Naive thymus-derived CD4-positive, alpha-beta T cell (primary cell): Measurements from ENCODE around the gene SSC5D. TPM values are rescaled to one million over a fixed set of nuclear protein-coding genes. Genes with fewer than 3 reads are reported as not detected.

Experiments
- ATAC-seq: fragments of 150-1000 bp; cut with Tn5 transposase; 2 replicates; pipeline ENCODE4 v1.10.0; 2021; ENCODE audit warnings: mild to moderate bottlenecking, moderate library complexity
- CTCF ChIA-PET: fragments of 350-600 bp; sonication (Branson Sonifier 250); formaldehyde crosslinking; loops from one replicate; lab custom pipeline; 2021; ENCODE audit warnings: antibody characterized with exemption; lab: Charles Lee
- POLR2A ChIA-PET: fragments of 350-600 bp; sonication (Branson Sonifier 250); formaldehyde crosslinking; loops from one replicate; lab custom pipeline; 2021; ENCODE audit warnings: antibody characterized with exemption, inconsistent platforms; lab: Charles Lee
- DNase-seq, 9 donors: peaks; one replicate each; pipeline versions ENCODE4 v3.0.0 to v3.0.0-alpha.2; 2020 to 2022; ENCODE audit warnings: mixed read lengths in 1 of 9
- H3K27ac ChIP-seq: one replicate; pipeline ENCODE4 v1.7.0; 2013; ENCODE audit warnings: mild to moderate bottlenecking, low read depth, low read length, moderate library complexity
- H3K27me3 ChIP-seq, 2 donors: one replicate each; pipeline ENCODE4 v1.7.0; 2013; ENCODE audit warnings: low read length in 2 of 2, mild to moderate bottlenecking in 2 of 2, moderate library complexity in 2 of 2; ENCODE audit not compliant: control insufficient read depth in 2 of 2, insufficient read depth in 2 of 2
- H3K36me3 ChIP-seq, 3 experiments: 1 replicate in 2 of 3; 2 replicates in 1 of 3; pipeline ENCODE4 v1.7.0; 2013; ENCODE audit warnings: low read length in 3 of 3, mild to moderate bottlenecking in 3 of 3, moderate library complexity in 1 of 3; ENCODE audit not compliant: insufficient read depth in 3 of 3, control insufficient read depth in 2 of 3
- H3K4me1 ChIP-seq, 2 donors: one replicate each; pipeline ENCODE4 v1.7.0; 2013; ENCODE audit warnings: low read length in 2 of 2, mild to moderate bottlenecking in 2 of 2, moderate library complexity in 1 of 2; ENCODE audit not compliant: control insufficient read depth in 2 of 2, insufficient read depth in 2 of 2
- H3K4me3 ChIP-seq: 2 replicates; pipeline ENCODE4 v1.7.0; 2013; ENCODE audit warnings: mild to moderate bottlenecking, low read length
- H3K9me3 ChIP-seq, 3 experiments: 1 replicate in 2 of 3; 2 replicates in 1 of 3; pipeline ENCODE4 v1.7.0; 2013; ENCODE audit warnings: low read length in 3 of 3; ENCODE audit not compliant: control insufficient read depth in 2 of 3
- H3K27ac Mint-ChIP-seq, 9 donors: one replicate each; pipeline ENCODE4 v1.8.0; 2020 to 2022; ENCODE audit warnings: mixed read lengths in 9 of 9, mild to moderate bottlenecking in 8 of 9, moderate library complexity in 5 of 9, inconsistent platforms in 2 of 9
- H3K27me3 Mint-ChIP-seq, 5 donors: one replicate each; pipeline ENCODE4 v1.8.0; 2021 to 2022; ENCODE audit warnings: mixed read lengths in 5 of 5, mild to moderate bottlenecking in 1 of 5
- H3K36me3 Mint-ChIP-seq, 5 donors: one replicate each; pipeline ENCODE4 v1.8.0; 2020 to 2022; ENCODE audit warnings: mixed read lengths in 5 of 5, mild to moderate bottlenecking in 3 of 5, inconsistent platforms in 1 of 5
- H3K4me1 Mint-ChIP-seq, 7 donors: one replicate each; pipeline ENCODE4 v1.8.0; 2020 to 2022; ENCODE audit warnings: mixed read lengths in 7 of 7, mild to moderate bottlenecking in 3 of 7, inconsistent platforms in 1 of 7
- H3K4me3 Mint-ChIP-seq, 10 donors: one replicate each; pipeline ENCODE4 v1.8.0; 2020 to 2022; ENCODE audit warnings: mild to moderate bottlenecking in 10 of 10, mixed read lengths in 10 of 10, moderate library complexity in 6 of 10, inconsistent platforms in 2 of 10
- H3K9me3 Mint-ChIP-seq, 11 donors: one replicate each; pipeline ENCODE4 v1.8.0; 2020 to 2022; ENCODE audit warnings: mixed read lengths in 11 of 11, mild to moderate bottlenecking in 4 of 11, inconsistent platforms in 1 of 11, moderate library complexity in 1 of 11
- intact Hi-C, 2 donors: fragments of 100-400 bp; cut with micrococcal nuclease; formaldehyde crosslinking; loops; one replicate each; pipeline ENCODE4 v1.15.1; 2023
- polyA plus RNA-seq, 2 donors: library from polyadenylated mRNA; unstranded; fragments of 300-500 nt; fragmentation: Illumina TruSeq; gene quantifications; one replicate each; pipeline ENCODE4 v1.2.3, GENCODE V29; 2021
- total RNA-seq, 6 experiments: library from RNA in 5 of 6; stranded (reverse) in 5 of 6; gene quantifications; 1 replicate in 5 of 6; 2 replicates in 1 of 6; pipeline ENCODE4 v1.2.3 and lab custom pipeline; 2021 to 2026

The SSC5D gene
- total and polyA plus RNA-seq, 7 experiments from 2014 or later = 0.21 to 0.48 (median 0.35) TPM; not detected in 2

DNA sequence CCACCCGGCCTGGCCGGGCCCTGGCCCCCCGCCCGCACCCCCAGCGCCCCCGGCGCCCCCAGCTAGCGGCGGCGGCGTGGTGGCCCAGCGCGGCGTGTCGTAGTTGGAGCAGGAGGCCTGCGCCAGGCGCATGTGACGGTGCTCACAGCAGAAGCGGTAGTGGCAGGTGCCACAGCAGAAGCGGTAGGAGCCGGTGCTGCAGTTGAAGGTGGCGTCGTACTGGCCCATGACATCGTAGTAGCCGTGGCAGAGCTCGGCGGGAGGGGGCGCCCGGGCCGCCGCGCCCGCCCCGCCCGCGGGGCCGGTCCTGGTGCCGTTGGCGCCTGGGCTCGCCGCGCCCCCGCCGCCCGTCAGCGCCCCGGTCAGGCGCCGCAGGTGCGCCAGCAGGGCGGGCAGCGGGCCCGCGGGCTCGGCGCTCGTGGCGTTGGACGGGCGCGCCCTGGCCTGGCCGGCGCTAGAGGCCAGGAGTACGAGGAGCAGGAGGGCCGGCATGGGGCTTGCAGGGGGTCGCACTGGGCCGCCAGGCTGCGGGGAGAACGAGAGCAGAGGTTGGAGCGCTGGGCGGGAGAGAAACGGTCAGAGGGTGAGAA is 45.8 kb upstream of the SSC5D start:
- H3K36me3 ChIP-seq = no peaks in the 10 kb centered on the region
- ATAC-seq (peak; percentile 67), DNase-seq (peak in 1 of 9 donors; percentile 18)
- peaks cover 0 to 19% (median 0%) of the 10 kb centered on the region in 5 donors for H3K36me3 Mint-ChIP-seq
- intact Hi-C loops = loop anchor here in 1 of 2 donors (10.0 kb wide), 1 partner anchor 278 kb away; the partner anchor contains the start of gene DNAAF3
- H3K4me3 ChIP-seq = no peak overlapping the region
- H3K27ac Mint-ChIP-seq = no peak overlapping the region
- H3K27ac ChIP-seq = no peak overlapping the region
- H3K27me3 Mint-ChIP-seq = peaks cover 51 to 68% (median 61%) of the 10 kb centered on the region in 5 donors
- H3K4me1 ChIP-seq = peaks cover 7 to 23% of the 10 kb centered on the region in 2 donors
- CTCF ChIA-PET = no interaction called here
- peaks cover 15 to 33% of the 10 kb centered on the region in 2 donors for H3K27me3 ChIP-seq
- POLR2A ChIA-PET = interaction anchor here (0.7 to 1.2 kb wide), 2 partner anchors 59 to 221 kb away, joined by 3 read pairs; partner anchors contain the start of gene TMEM238
- peak overlapping the region in 7 of 10 donors; percentile 39 to 83 (median 58) for H3K4me3 Mint-ChIP-seq
- H3K4me1 Mint-ChIP-seq = peaks cover 11 to 35% (median 26%) of the 10 kb centered on the region in 7 donors
- H3K9me3 Mint-ChIP-seq = peaks cover 0 to 6% (median 1%) of the 10 kb centered on the region in 11 donors
- H3K9me3 ChIP-seq = no peaks in the 10 kb centered on the region

DNA sequence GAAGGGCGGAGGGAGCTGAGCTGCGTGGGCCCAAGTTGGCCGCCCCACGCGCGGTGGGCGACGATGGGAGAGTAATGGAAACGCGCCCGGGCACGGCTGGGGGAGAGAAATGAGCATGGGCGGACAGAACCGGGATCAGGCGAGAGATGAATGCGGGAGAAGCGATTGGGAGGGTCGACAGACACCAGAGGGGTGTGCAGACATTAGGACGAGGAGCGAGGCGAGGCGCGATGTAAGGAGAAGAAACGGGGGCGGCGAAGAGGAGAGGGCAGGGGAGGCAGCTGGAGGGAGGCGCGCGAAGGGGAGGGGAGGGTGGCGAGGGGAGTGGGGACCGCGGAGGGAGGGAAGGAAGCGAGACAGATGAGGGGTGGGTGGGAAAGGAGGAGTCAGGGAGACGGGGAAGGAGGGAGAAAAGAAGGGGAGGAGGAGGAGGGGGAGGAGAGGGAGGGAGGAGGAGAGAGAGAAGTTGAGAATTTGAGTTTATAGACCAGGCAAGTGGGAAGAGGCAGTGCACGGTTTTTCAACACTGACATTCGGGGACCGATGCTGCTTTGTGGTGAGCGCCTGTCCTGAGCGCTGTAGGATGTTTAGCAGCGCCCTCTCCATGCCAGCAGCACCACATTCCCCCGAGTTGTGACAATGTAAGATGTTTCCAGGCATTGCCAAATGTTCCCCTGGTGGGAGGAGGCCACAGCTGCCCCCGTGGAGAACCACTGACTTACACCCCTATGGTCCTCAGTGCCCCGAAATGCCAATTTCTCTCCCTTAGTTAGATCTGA is 45.0 kb upstream of the SSC5D start, which contains the start of gene SHISA7:
Gene SHISA7 (minus strand): TSS at position 256 of the 779 bp plus-strand sequence. CDS start 437 bp downstream, outside the sequence.
- peaks cover 11 to 35% (median 26%) of the 10 kb centered on the region in 7 donors for H3K4me1 Mint-ChIP-seq
- peak within 1 kb of the TSS in 1 of 9 donors; percentile 13 for H3K27ac Mint-ChIP-seq
- ATAC-seq (no peak), DNase-seq (no peak)
- intact Hi-C loops = loop anchor here in 1 of 2 donors (10.0 kb wide), 1 partner anchor 278 kb away; the partner anchor contains the start of gene DNAAF3
- CTCF ChIA-PET = no interaction called here
- POLR2A ChIA-PET = interaction anchor here (0.7 kb wide), 1 partner anchor 221 kb away, joined by 3 read pairs; no protein-coding TSS in a partner anchor
- H3K27me3 ChIP-seq = peaks cover 15 to 33% of the 10 kb centered on the region in 2 donors
- H3K4me3 Mint-ChIP-seq = peak within 1 kb of the TSS in 9 of 10 donors; percentile 43 to 83 (median 67)
- peaks cover 0 to 6% (median 1%) of the 10 kb centered on the region in 11 donors for H3K9me3 Mint-ChIP-seq
- peaks cover 7 to 23% of the 10 kb centered on the region in 2 donors for H3K4me1 ChIP-seq
- peaks cover 51 to 67% (median 57%) of the 10 kb centered on the region in 5 donors for H3K27me3 Mint-ChIP-seq
- peaks cover 0 to 19% (median 0%) of the 10 kb centered on the region in 5 donors for H3K36me3 Mint-ChIP-seq
- no peaks in the 10 kb centered on the region for H3K9me3 ChIP-seq
- H3K4me3 ChIP-seq = no peak within 1 kb of the TSS
- H3K27ac ChIP-seq = no peak within 1 kb of the TSS
- no peaks in the 10 kb centered on the region for H3K36me3 ChIP-seq

DNA sequence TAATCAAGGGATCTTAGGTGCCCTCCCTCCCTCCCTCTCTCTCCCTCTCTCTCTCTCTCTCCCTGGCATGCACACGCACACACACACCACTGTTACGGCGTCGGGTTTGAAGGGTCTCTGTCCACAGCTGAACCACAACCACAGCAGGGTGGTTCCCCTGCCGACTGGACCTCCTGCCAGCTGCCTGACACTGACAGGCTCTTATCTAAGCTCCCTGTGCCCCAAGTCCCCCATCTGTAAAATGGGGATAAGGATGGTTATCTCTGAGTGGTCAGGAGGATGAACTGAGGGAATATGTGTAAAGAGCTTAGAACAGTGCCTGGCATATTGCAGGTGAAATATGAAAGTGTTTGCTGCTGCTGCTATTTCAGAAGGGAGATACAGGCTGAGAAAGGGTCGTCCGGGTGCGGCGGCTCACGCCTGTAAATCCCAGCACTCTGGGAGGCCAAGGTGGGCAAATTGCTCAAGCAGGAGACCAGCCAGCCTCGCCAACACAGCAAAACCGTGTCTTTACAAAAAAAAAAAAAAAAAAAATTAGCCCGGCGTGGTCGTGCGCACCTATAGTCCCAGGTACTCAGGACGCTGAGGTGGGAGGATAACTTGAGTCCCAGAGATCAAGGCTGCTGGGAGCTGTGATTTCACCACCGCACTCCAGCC is 44.3 kb upstream of the SSC5D start:
- peaks cover 0 to 17% (median 0%) of the 10 kb centered on the region in 5 donors for H3K36me3 Mint-ChIP-seq
- Histone ChIP-seq H3K36me3 (no peaks in the 10 kb centered on the region), H3K4me1 (peaks cover 7 to 23% of the 10 kb centered on the region in 2 donors), H3K27ac (no peak overlapping the region), H3K4me3 (no peak overlapping the region), H3K27me3 (peaks cover 14 to 27% of the 10 kb centered on the region in 2 donors), H3K9me3 (no peaks in the 10 kb centered on the region)
- peaks cover 47 to 64% (median 55%) of the 10 kb centered on the region in 5 donors for H3K27me3 Mint-ChIP-seq
- ChIA-PET CTCF (no interaction called here), POLR2A (no interaction called here)
- H3K4me1 Mint-ChIP-seq = peaks cover 11 to 35% (median 26%) of the 10 kb centered on the region in 7 donors
- H3K9me3 Mint-ChIP-seq = peaks cover 0 to 6% (median 1%) of the 10 kb centered on the region in 11 donors
- intact Hi-C loops = loop anchor here in 1 of 2 donors (10.0 kb wide), 1 partner anchor 279 kb away; the partner anchor contains the start of gene DNAAF3
- ATAC-seq = no peak
- peak overlapping the region in 7 of 10 donors; percentile 1 to 80 (median 58) for H3K4me3 Mint-ChIP-seq
- H3K27ac Mint-ChIP-seq = peak overlapping the region in 1 of 9 donors; percentile 89
- no peak for DNase-seq

DNA sequence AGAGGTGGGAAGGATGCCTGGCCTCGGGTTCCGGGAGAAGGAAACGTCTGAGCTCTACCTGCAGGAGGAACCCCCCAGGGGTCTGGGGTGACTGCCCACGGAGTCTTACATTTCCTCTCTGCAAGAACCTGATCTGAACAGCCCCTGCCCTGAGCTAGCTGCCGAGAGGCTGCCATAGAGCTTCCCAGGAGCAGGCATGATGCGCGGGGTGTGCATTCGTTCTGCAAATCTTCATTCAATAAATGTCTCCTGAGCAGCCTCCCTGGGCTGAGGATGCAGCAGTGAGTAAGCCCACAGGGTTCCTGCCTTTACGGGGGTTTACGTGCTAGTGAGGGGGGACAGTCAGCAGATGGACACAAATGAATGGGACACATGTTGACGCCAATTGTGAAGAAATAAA is 43.6 kb upstream of the SSC5D start:
- DNase-seq (no peak), ATAC-seq (no peak)
- Mint-ChIP-seq H3K36me3 (peaks cover 0 to 10% (median 0%) of the 10 kb centered on the region in 5 donors), H3K4me3 (peak overlapping the region in 1 of 10 donors; percentile 63), H3K9me3 (peaks cover 0 to 4% (median 0%) of the 10 kb centered on the region in 11 donors), H3K27me3 (peaks cover 40 to 57% (median 48%) of the 10 kb centered on the region in 5 donors), H3K27ac (no peak overlapping the region), H3K4me1 (peaks cover 11 to 34% (median 23%) of the 10 kb centered on the region in 7 donors)
- CTCF ChIA-PET = no interaction called here
- H3K4me3 ChIP-seq = no peak overlapping the region
- peaks cover 10 to 29% of the 10 kb centered on the region in 2 donors for H3K27me3 ChIP-seq
- no peak overlapping the region for H3K27ac ChIP-seq
- H3K9me3 ChIP-seq = no peaks in the 10 kb centered on the region
- H3K4me1 ChIP-seq = peaks cover 7 to 23% of the 10 kb centered on the region in 2 donors
- no peaks in the 10 kb centered on the region for H3K36me3 ChIP-seq
- intact Hi-C loops = loop anchor here in 1 of 2 donors (10.0 kb wide), 1 partner anchor 280 kb away; the partner anchor contains the start of gene DNAAF3
- POLR2A ChIA-PET = no interaction called here

DNA sequence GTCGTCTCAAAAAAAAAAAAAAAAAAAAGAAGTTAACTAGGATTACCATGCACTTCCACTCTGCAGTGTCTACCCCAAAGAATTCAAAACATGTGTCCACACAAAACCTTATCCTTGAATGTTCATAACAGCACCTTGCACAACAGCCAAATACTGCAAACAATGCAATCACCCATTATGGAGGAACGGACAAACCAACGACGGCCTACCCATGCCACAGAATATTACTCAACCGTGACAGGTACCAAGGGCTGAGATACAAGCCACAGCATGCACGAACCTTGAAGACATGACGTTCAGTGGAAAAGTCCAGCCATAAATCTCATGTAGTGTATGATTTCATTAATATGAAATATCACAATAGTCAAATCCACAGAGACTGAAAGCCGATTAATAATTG is 42.2 kb upstream of the SSC5D start:
- DNase-seq = no peak
- no peak for ATAC-seq
- intact Hi-C loops = loop anchor here in 1 of 2 donors (10.0 kb wide), 1 partner anchor 281 kb away; the partner anchor contains the start of gene DNAAF3
- no peaks in the 10 kb centered on the region for H3K9me3 ChIP-seq
- H3K27ac ChIP-seq = no peak overlapping the region
- CTCF ChIA-PET = no interaction called here
- Mint-ChIP-seq H3K4me3 (no peak overlapping the region), H3K4me1 (peaks cover 7 to 29% (median 22%) of the 10 kb centered on the region in 7 donors), H3K27ac (no peak overlapping the region), H3K9me3 (peaks cover 0 to 4% (median 0%) of the 10 kb centered on the region in 11 donors), H3K36me3 (peaks cover 0 to 6% (median 0%) of the 10 kb centered on the region in 5 donors), H3K27me3 (peaks cover 30 to 55% (median 42%) of the 10 kb centered on the region in 5 donors)
- no peak overlapping the region for H3K4me3 ChIP-seq
- POLR2A ChIA-PET = no interaction called here
- peaks cover 10 to 26% of the 10 kb centered on the region in 2 donors for H3K27me3 ChIP-seq
- H3K4me1 ChIP-seq = peaks cover under 1 to 13% of the 10 kb centered on the region in 2 donors
- no peaks in the 10 kb centered on the region for H3K36me3 ChIP-seq
